GM23248 (cell line): ENCODE measurements around the gene NOS1AP. TPM values are rescaled to one million over a fixed set of nuclear protein-coding genes. Genes with fewer than 3 reads are reported as not detected.

Experiments used
- DNase-seq: peaks from one replicate; pipeline ENCODE4 v3.0.0-alpha.2; 2015
- H2AFZ ChIP-seq: fragments of 200-600 bp; sonication (generic); 2 replicates; pipeline ENCODE4 v1.6.1; 2016; ENCODE audit warnings: antibody characterized with exemption
- H3F3A ChIP-seq: fragments of 200-600 bp; sonication (generic); 2 replicates; pipeline ENCODE4 v1.6.1; 2016; ENCODE audit warnings: mild to moderate bottlenecking, antibody characterized with exemption, mixed run types; ENCODE audit not compliant: insufficient read depth
- H3K27ac ChIP-seq: fragments of 200-600 bp; sonication (generic); 2 replicates; pipeline ENCODE4 v1.5.1; 2016; ENCODE audit warnings: mild to moderate bottlenecking
- H3K27me3 ChIP-seq: fragments of 200-600 bp; sonication (generic); replicated peaks from 2 replicates; pipeline ENCODE4 v1.6.1; 2016; ENCODE audit warnings: mild to moderate bottlenecking; ENCODE audit not compliant: insufficient read depth
- H3K36me3 ChIP-seq: fragments of 200-600 bp; sonication (generic); 2 replicates; pipeline ENCODE4 v1.6.1; 2016; ENCODE audit warnings: low read depth, mild to moderate bottlenecking
- H3K4me1 ChIP-seq: fragments of 200-600 bp; sonication (generic); 2 replicates; pipeline ENCODE4 v1.6.1; 2016; ENCODE audit warnings: mild to moderate bottlenecking; ENCODE audit not compliant: insufficient read depth
- H3K4me2 ChIP-seq: fragments of 200-600 bp; sonication (generic); one replicate; pipeline ENCODE4 v1.6.1; 2016; ENCODE audit warnings: mild to moderate bottlenecking; ENCODE audit not compliant: unreplicated experiment
- H3K4me3 ChIP-seq: fragments of 200-600 bp; sonication (generic); 2 replicates; pipeline ENCODE4 v1.5.1; 2016; ENCODE audit warnings: mild to moderate bottlenecking
- H3K79me2 ChIP-seq: fragments of 200-600 bp; sonication (generic); 2 replicates; pipeline ENCODE4 v1.6.1; 2016; ENCODE audit warnings: mild to moderate bottlenecking; ENCODE audit not compliant: insufficient read depth
- H3K9ac ChIP-seq: fragments of 200-600 bp; sonication (generic); 2 replicates; pipeline ENCODE4 v1.6.1; 2016; ENCODE audit warnings: mild to moderate bottlenecking
- H3K9me2 ChIP-seq: fragments of 200-600 bp; sonication (generic); 2 replicates; pipeline ENCODE4 v1.6.1; 2016; ENCODE audit warnings: mixed run types, mild to moderate bottlenecking, moderate library complexity; ENCODE audit not compliant: insufficient read depth
- H3K9me3 ChIP-seq: fragments of 200-600 bp; sonication (generic); one replicate; pipeline ENCODE4 v1.6.1; 2017; ENCODE audit warnings: low read depth
- H4K20me1 ChIP-seq: fragments of 200-600 bp; sonication (generic); 2 replicates; pipeline ENCODE4 v1.6.0; 2016; ENCODE audit not compliant: insufficient read depth
- EZH2 ChIP-seq: fragments of 200-600 bp; sonication (generic); IDR thresholded peaks from 2 replicates; pipeline ENCODE4 v1.6.1; 2018; ENCODE audit warnings: antibody characterized with exemption, mild to moderate bottlenecking; ENCODE audit not compliant: insufficient read depth, poor library complexity, severe bottlenecking
- EZH2phosphoT487 ChIP-seq: fragments of 200-600 bp; sonication (generic); IDR thresholded peaks from 2 replicates; pipeline ENCODE4 v1.6.1; 2018; ENCODE audit warnings: antibody characterized with exemption, moderate library complexity, mild to moderate bottlenecking, low read depth; ENCODE audit not compliant: insufficient read depth
- WGBS, 2 experiments: methylation state at CpG; one replicate each; pipeline ENCODE4 v1.1.6; 2015 to 2017; ENCODE audit warnings: low lambda C conversion rate in 2 of 2, low coverage in 1 of 2; ENCODE audit errors: missing lambda C conversion rate in 2 of 2; 5-methylcytosine and 5-hydroxymethylcytosine counted together
- in situ Hi-C: fragments of 300-500 bp; cut with MboI; formaldehyde crosslinking; loops from 2 replicates; pipeline ENCODE4 v1.15.0; 2020
- polyA plus RNA-seq: library from polyadenylated mRNA; unstranded; fragments of >200 nt; fragmentation: Nextera tagmentation; extraction: Ambion mirVana; gene quantifications from 2 replicates; pipeline ENCODE4 v1.2.1, GENCODE V29; 2016
- total RNA-seq: library from RNA; depleted of rRNA; stranded (reverse); fragments of >200 nt; shearing (Covaris generic); gene quantifications from 2 replicates; pipeline ENCODE4 v1.2.3, GENCODE V29; 2014

Gene NOS1AP
- total and polyA plus RNA-seq, 2 experiments from 2014 or later, result 0.18 TPM; not detected in 1

GRCh38 chr1:162056579-162056978 is 12.9 kb upstream of the NOS1AP start:
- peaks cover 9% of the 10 kb centered on the region; the same call in 1 of the 2 replicates for H3K4me1 ChIP-seq
- in situ Hi-C loops, result loop anchor here (10.0 kb wide), 2 partner anchors 208 to 328 kb away; partner anchors contain the start of gene C1orf226
- TF ChIP-seq EZH2phosphoT487 (no peak), EZH2 (no peak)
- H3K79me2 ChIP-seq, result no peaks in the 10 kb centered on the region
- DNase-seq, result no peak
- H3K9ac ChIP-seq, result no peak overlapping the region
- H3K27me3 ChIP-seq, result no peaks in the 10 kb centered on the region
- peaks cover 5% of the 10 kb centered on the region; the same call in 1 of the 2 replicates for H3F3A ChIP-seq
- no peak overlapping the region for H3K4me3 ChIP-seq
- no peak overlapping the region for H3K4me2 ChIP-seq
- H3K9me3 ChIP-seq, result no peaks in the 10 kb centered on the region
- H3K9me2 ChIP-seq, result no peaks in the 10 kb centered on the region
- peak overlapping the region; percentile 32; the same call in 1 of the 2 replicates for H2AFZ ChIP-seq
- WGBS, 2 experiments, result 75 to 88% methylated on average over 3 of the region's 3 CpGs
- H4K20me1 ChIP-seq, result no peaks in the 10 kb centered on the region
- H3K36me3 ChIP-seq, result no peaks in the 10 kb centered on the region
- no peak overlapping the region for H3K27ac ChIP-seq

- H3K27me3 ChIP-seq, result no peaks in the 10 kb centered on the region
- H3K79me2 ChIP-seq, result no peaks in the 10 kb centered on the region
- 56 to 66% methylated on average over 3 of the region's 3 CpGs for WGBS, 2 experiments
- H3K4me2 ChIP-seq, result no peak overlapping the region
- H3K9me2 ChIP-seq, result no peaks in the 10 kb centered on the region
- no peaks in the 10 kb centered on the region for H3K9me3 ChIP-seq
- no peak for DNase-seq
- peaks cover 2% of the 10 kb centered on the region; the same call in 1 of the 2 replicates for H3F3A ChIP-seq
- no peak for TF ChIP-seq EZH2phosphoT487
- TF ChIP-seq EZH2, result no peak
- no peak overlapping the region for H2AFZ ChIP-seq
- in situ Hi-C loops, result loop anchor here (10.0 kb wide), 2 partner anchors 205 to 325 kb away; partner anchors contain the start of gene C1orf226
- H3K9ac ChIP-seq, result no peak overlapping the region
- no peaks in the 10 kb centered on the region for H4K20me1 ChIP-seq
- H3K36me3 ChIP-seq, result no peaks in the 10 kb centered on the region
- no peak overlapping the region for H3K4me3 ChIP-seq
- peaks cover 8% of the 10 kb centered on the region; the same call in 1 of the 2 replicates for H3K4me1 ChIP-seq
- H3K27ac ChIP-seq, result no peak overlapping the region
These were observed 9.8 kb upstream of the NOS1AP start for GRCh38 chr1:162059721-162060120.

- Histone ChIP-seq H4K20me1 (no peaks in the 10 kb centered on the region), H3K4me3 (no peak overlapping the region), H3K4me1 (peaks cover 2% of the 10 kb centered on the region; the same call in 1 of the 2 replicates), H3F3A (no peaks in the 10 kb centered on the region), H3K9me2 (no peaks in the 10 kb centered on the region), H3K9ac (no peak overlapping the region), H2AFZ (no peak overlapping the region), H3K27ac (no peak overlapping the region), H3K4me2 (no peak overlapping the region), H3K36me3 (no peaks in the 10 kb centered on the region), H3K79me2 (no peaks in the 10 kb centered on the region), H3K9me3 (no peaks in the 10 kb centered on the region), H3K27me3 (no peaks in the 10 kb centered on the region; the same call in 1 of the 2 replicates)
- 88 to 100% methylated on average over 1 of the region's 1 CpG for WGBS, 2 experiments
- TF ChIP-seq EZH2phosphoT487, result no peak
- TF ChIP-seq EZH2, result no peak
- no peak for DNase-seq
- in situ Hi-C loops, result no loop called here
These were observed 9.2 kb upstream of the NOS1AP start for GRCh38 chr1:162060314-162060713.

GRCh38 chr1:162062542-162063015 is 6.9 kb upstream of the NOS1AP start:
- Histone ChIP-seq H3K79me2 (no peaks in the 10 kb centered on the region), H3K9me2 (no peaks in the 10 kb centered on the region), H3K9me3 (no peaks in the 10 kb centered on the region), H3K27me3 (peaks cover 2% of the 10 kb centered on the region), H4K20me1 (no peaks in the 10 kb centered on the region), H2AFZ (no peak overlapping the region), H3K4me2 (no peak overlapping the region), H3K9ac (no peak overlapping the region), H3F3A (no peaks in the 10 kb centered on the region), H3K4me3 (no peak overlapping the region), H3K27ac (no peak overlapping the region), H3K4me1 (no peaks in the 10 kb centered on the region), H3K36me3 (no peaks in the 10 kb centered on the region)
- DNase-seq, result peak; percentile 7
- TF ChIP-seq EZH2 (no peak), EZH2phosphoT487 (no peak)
- in situ Hi-C loops, result no loop called here
- 55 to 57% methylated on average over 4 of the region's 4 CpGs for WGBS, 2 experiments
